Measurements from ENCODE around the gene PLLP. TPM values are rescaled to one million over a fixed set of nuclear protein-coding genes. Genes with fewer than 3 reads are reported as not detected.
A peak's percentile ranks its signal among the peaks of the same experiment; 100 is the strongest.

PLLP gene
- 10 to 100 TPM; 18.6 to 33.5 (median 21.6) TPM for polyA plus RNA-seq (ENCODE audit: insufficient read length in 4 of 4)

GRCh38 chr16:57284209-57284951 lies at the start of gene PLLP:
PLLP (minus strand) TSS chr16:57284672; CDS start chr16:57284540, 132 bp downstream.
- DNase-seq (ENCODE audit: low read depth in 4 of 4, low spot score in 2 of 4) = no peak

GRCh38 chr16:57333402-57333801 lies 48.9 kb upstream of the PLLP start:
- no peak for DNase-seq (ENCODE audit: low read depth in 4 of 4, low spot score in 2 of 4)

GRCh38 chr16:57331355-57331754 lies 46.9 kb upstream of the PLLP start:
- no peak for DNase-seq (ENCODE audit: low read depth in 4 of 4, low spot score in 2 of 4)

GRCh38 chr16:57329718-57330327 lies 45.4 kb upstream of the PLLP start:
- no peak for DNase-seq (ENCODE audit: low read depth in 4 of 4, low spot score in 2 of 4)

- DNase-seq (ENCODE audit: low read depth in 4 of 4, low spot score in 2 of 4) = no peak
These were observed 41.0 kb upstream of the PLLP start for GRCh38 chr16:57325458-57325857.

- DNase-seq (ENCODE audit: low read depth in 4 of 4, low spot score in 2 of 4) = no peak
These were observed 40.3 kb upstream of the PLLP start for GRCh38 chr16:57324749-57325148.

- no peak for DNase-seq (ENCODE audit: low read depth in 4 of 4, low spot score in 2 of 4)
These were observed 35.2 kb upstream of the PLLP start for GRCh38 chr16:57319646-57320045.

GRCh38 chr16:57318240-57318970 lies 33.9 kb upstream of the PLLP start:
- DNase-seq (ENCODE audit: low read depth in 4 of 4, low spot score in 2 of 4) = no peak

GRCh38 chr16:57316390-57317017 lies 32.0 kb upstream of the PLLP start:
- DNase-seq (ENCODE audit: low read depth in 4 of 4, low spot score in 2 of 4) = no peak

GRCh38 chr16:57315416-57315815 lies 30.9 kb upstream of the PLLP start:
- DNase-seq (ENCODE audit: low read depth in 4 of 4, low spot score in 2 of 4) = peak in 2 of 4 donors; percentile 31 to 51

- DNase-seq (ENCODE audit: low read depth in 4 of 4, low spot score in 2 of 4) = no peak
These were observed 29.8 kb upstream of the PLLP start for GRCh38 chr16:57314161-57314785.

GRCh38 chr16:57313509-57313908 lies 29.0 kb upstream of the PLLP start:
- no peak for DNase-seq (ENCODE audit: low read depth in 4 of 4, low spot score in 2 of 4)

- no peak for DNase-seq (ENCODE audit: low read depth in 4 of 4, low spot score in 2 of 4)
These were observed 26.3 kb upstream of the PLLP start for GRCh38 chr16:57310801-57311200.

GRCh38 chr16:57308041-57308440 lies 23.6 kb upstream of the PLLP start:
- no peak for DNase-seq (ENCODE audit: low read depth in 4 of 4, low spot score in 2 of 4)

GRCh38 chr16:57307365-57307764 lies 22.9 kb upstream of the PLLP start:
- DNase-seq (ENCODE audit: low read depth in 4 of 4, low spot score in 2 of 4) = no peak

GRCh38 chr16:57306676-57307341 lies 22.3 kb upstream of the PLLP start:
- no peak for DNase-seq (ENCODE audit: low read depth in 4 of 4, low spot score in 2 of 4)

GRCh38 chr16:57305159-57305811 lies 20.8 kb upstream of the PLLP start:
- no peak for DNase-seq (ENCODE audit: low read depth in 4 of 4, low spot score in 2 of 4)

GRCh38 chr16:57304169-57305061 lies 19.9 kb upstream of the PLLP start:
- no peak for DNase-seq (ENCODE audit: low read depth in 4 of 4, low spot score in 2 of 4)

- DNase-seq (ENCODE audit: low read depth in 4 of 4, low spot score in 2 of 4) = no peak
These were observed 19.4 kb upstream of the PLLP start for GRCh38 chr16:57303910-57304168.

Measured in left renal cortex interstitium (tissue), 4 donors.